ENCODE data around the gene BEST3.
"Not testable (repeated sequence)": the region's sequence is repeated elsewhere in the genome, so short reads cannot be mapped to it uniquely, and the experiment has no call there.

The BEST3 gene

GRCh38 chr12:69610126-69610525 is 89.0 kb downstream of the BEST3 start:
- Mint-ChIP-seq H3K4me3 (no peak overlapping the region), H3K4me1 (ENCODE audit: low read depth) (peaks cover 8% of the 10 kb centered on the region), H3K27ac (no peak overlapping the region), H3K27me3 (no peaks in the 10 kb centered on the region), H3K9me3 (ENCODE audit: low read depth) (no peaks in the 10 kb centered on the region), H3K36me3 (no peaks in the 10 kb centered on the region)

DNA sequence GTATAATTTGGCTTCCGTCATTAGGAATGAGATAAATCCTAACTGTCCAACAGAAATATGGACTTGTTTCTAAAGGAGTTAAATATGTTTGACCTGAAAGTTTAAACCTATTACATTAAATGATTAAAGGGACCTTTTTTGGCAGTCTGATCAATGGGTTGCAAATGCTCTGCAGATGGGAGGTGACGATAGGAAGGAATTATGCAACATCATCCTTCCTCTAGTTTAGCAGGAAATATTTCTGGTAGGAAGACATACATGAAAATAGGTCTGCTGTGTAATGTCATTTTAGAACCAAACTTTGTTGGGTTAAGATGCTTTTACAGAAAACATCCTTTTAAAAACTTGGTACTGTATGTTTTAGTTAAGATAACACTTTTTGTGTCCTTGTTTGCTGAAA is 91.0 kb downstream of the BEST3 start:
- Mint-ChIP-seq H3K9me3 (ENCODE audit: low read depth) (no peaks in the 10 kb centered on the region), H3K27me3 (no peaks in the 10 kb centered on the region), H3K4me3 (no peak overlapping the region), H3K36me3 (peaks cover 5% of the 10 kb centered on the region), H3K4me1 (ENCODE audit: low read depth) (peaks cover 8% of the 10 kb centered on the region), H3K27ac (no peak overlapping the region)

DNA sequence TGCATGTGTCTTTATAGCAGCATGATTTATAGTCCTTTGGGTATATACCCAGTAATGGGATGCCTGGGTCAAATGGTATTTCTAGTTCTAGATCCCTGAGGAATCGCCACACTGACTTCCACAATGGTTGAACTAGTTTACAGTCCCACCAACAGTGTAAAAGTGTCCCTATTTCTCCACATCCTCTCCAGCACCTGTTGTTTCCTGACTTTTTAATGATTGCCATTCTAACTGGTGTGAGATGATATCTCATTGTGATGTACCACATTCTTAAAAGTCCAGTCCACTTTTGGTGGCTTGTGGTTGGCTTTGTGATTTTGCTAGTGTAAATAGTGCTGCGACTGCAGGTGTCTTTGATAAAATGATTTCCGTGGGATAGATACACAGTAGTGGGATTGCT is 94.8 kb downstream of the BEST3 start:
- H3K4me1 Mint-ChIP-seq (ENCODE audit: low read depth); H3K9me3 Mint-ChIP-seq (ENCODE audit: low read depth); H3K4me3 Mint-ChIP-seq; H3K27me3 Mint-ChIP-seq; H3K27ac Mint-ChIP-seq: not testable (repeated sequence)
- H3K36me3 Mint-ChIP-seq = peaks cover 12% of the 10 kb centered on the region

All from activated naive CD8-positive, alpha-beta T cell (primary cell).